ENCODE data around the gene MRPS7. TPM values are rescaled to one million over a fixed set of nuclear protein-coding genes. Genes with fewer than 3 reads are reported as not detected.

The MRPS7 gene
- total and polyA plus RNA-seq, 8 donors, result 6.7 to 136 (median 49.6) TPM

GRCh38 chr17:75270218-75270965 lies 8.7 kb downstream of the MRPS7 start:
- peak overlapping the region; percentile 92 to 97 (median 94) for H3K4me3 ChIP-seq
- TF ChIP-seq POLR2A (IDR thresholded peaks at IDR 0.05) (no peak), POLR2AphosphoS5 (IDR thresholded peaks at IDR 0.05) (peak in 1 of 3 donors; percentile 50), EP300 (IDR thresholded peaks at IDR 0.05) (no peak), CTCF (IDR thresholded peaks at IDR 0.05) (peak in 1 of 7 experiments; percentile 47)
- H3K27ac ChIP-seq, result peak overlapping the region; percentile 87 to 100 (median 97)
- 0 to 2% (median 1%) methylated on average over 11 to 47 of the region's 47 CpGs for WGBS, 5 donors
- DNase-seq, result peak; percentile 66 to 90
- H3K4me1 ChIP-seq, result peaks cover 17 to 65% (median 37%) of the 10 kb centered on the region in 4 donors
- intact Hi-C loops (cut with DNase I; ENCODE audit: low total_unique reads), result no loop called here
- H3K9me3 ChIP-seq, result no peaks in the 10 kb centered on the region
- no peaks in the 10 kb centered on the region for H3K27me3 ChIP-seq
- peaks cover 18 to 32% (median 28%) of the 10 kb centered on the region in 4 donors for H3K36me3 ChIP-seq

- no peak for DNase-seq
- intact Hi-C loops (cut with DNase I; ENCODE audit: low total_unique reads), result no loop called here
These were observed 9.2 kb downstream of the MRPS7 start, which contains the start of gene MIF4GD for GRCh38 chr17:75270966-75271232. Gene MIF4GD, minus strand, starts transcription at chr17:75271231. Its CDS starts 1,036 bp downstream, at chr17:75270195.

GRCh38 chr17:75271233-75271954 lies 9.7 kb downstream of the MRPS7 start:
- Histone ChIP-seq H3K27ac (peak overlapping the region; percentile 87 to 100 (median 97)), H3K4me1 (peaks cover 17 to 61% (median 37%) of the 10 kb centered on the region in 4 donors), H3K36me3 (peaks cover 8 to 25% (median 18%) of the 10 kb centered on the region in 4 donors), H3K27me3 (no peaks in the 10 kb centered on the region), H3K4me3 (peak overlapping the region; percentile 92 to 97 (median 94)), H3K9me3 (no peaks in the 10 kb centered on the region)
- 0 to 1% (median 0%) methylated on average over 22 to 74 of the region's 74 CpGs for WGBS, 5 donors
- TF ChIP-seq EP300 (IDR thresholded peaks at IDR 0.05) (no peak), POLR2AphosphoS5 (IDR thresholded peaks at IDR 0.05) (peak in 1 of 3 donors; percentile 60), CTCF (IDR thresholded peaks at IDR 0.05) (peak in 4 of 7 experiments; percentile 51 to 97 (median 82)), POLR2A (IDR thresholded peaks at IDR 0.05) (no peak)
- peak; percentile 87 to 95 for DNase-seq
- intact Hi-C loops (cut with DNase I; ENCODE audit: low total_unique reads), result no loop called here

More at GRCh38 chr17:75270966-75271232, 9.2 kb downstream of the MRPS7 start, which contains the start of gene MIF4GD:
- Histone ChIP-seq H3K9me3 (no peaks in the 10 kb centered on the region), H3K27ac (peak within 1 kb of the TSS; percentile 87 to 100 (median 97)), H3K36me3 (peaks cover 13 to 30% (median 23%) of the 10 kb centered on the region in 4 donors), H3K27me3 (no peaks in the 10 kb centered on the region), H3K4me1 (peaks cover 17 to 65% (median 37%) of the 10 kb centered on the region in 4 donors), H3K4me3 (peak within 1 kb of the TSS; percentile 92 to 97 (median 94))
- 0 to 1% (median 1%) methylated on average over 3 to 39 of the region's 39 CpGs; no CpG with 5 or more reads in 1 of the 5 donors for WGBS, 5 donors
- TF ChIP-seq EP300 (IDR thresholded peaks at IDR 0.05) (no peak), POLR2AphosphoS5 (IDR thresholded peaks at IDR 0.05) (no peak), POLR2A (IDR thresholded peaks at IDR 0.05) (no peak), CTCF (IDR thresholded peaks at IDR 0.05) (no peak)

Data from stomach (tissue), 9 donors.